HG02973 (cell line): ENCODE results near the gene RBM33.
A peak's percentile ranks its signal among the peaks of the same experiment; 100 is the strongest.

ENCODE experiments used
- ATAC-seq: cut with Tn5 transposase; IDR thresholded peaks from one replicate; pipeline ENCODE4 v1.9.1; 2021; ENCODE audit warnings: moderate library complexity; ENCODE audit not compliant: unreplicated experiment

The RBM33 gene

DNA sequence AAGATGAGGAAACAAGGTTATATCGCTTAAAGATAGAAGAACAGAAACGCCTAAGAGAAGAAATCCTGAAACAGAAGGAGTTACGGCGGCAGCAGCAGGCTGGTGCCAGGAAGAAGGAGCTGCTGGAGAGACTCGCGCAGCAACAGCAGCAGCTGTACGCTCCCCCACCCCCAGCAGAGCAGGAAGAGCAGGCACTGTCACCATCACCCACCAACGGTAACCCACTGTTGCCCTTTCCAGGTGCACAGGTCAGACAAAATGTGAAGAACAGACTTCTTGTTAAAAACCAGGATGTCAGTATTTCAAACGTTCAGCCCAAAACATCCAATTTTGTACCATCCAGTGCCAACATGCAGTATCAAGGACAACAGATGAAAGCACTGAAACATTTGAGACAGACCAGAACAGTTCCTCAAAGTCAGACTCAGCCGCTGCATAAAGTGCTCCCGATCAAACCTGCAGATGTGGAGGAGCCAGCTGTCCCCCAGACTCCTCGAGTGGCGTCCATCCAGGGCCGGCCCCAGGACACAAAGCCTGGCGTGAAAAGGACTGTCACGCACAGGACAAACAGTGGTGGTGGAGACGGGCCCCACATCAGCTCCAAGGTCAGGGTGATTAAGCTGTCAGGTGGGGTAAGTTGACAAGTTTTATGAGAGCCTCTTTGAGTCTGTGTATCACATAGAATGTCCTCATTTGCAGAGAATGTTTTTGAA, 100.7 kb downstream of the RBM33 start:
- ATAC-seq, result no peak

DNA sequence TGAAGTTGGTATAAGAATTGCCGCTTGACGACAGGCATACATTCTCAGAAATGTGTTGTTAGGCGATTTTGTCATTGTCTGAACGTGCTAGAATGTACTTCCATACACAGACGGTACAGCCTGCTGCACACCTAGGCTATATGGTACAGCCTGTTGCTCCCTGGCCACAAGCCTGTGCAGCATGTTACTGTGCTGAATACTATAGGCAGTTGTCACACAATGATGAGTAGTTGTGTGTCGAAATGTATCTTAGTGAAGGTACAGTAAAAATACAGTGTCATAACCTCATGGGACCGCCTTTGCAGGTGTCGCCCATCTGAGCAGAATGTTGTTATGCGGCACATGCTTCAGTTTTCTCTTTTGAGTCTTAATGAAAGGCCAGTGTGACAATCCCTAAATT, 101.3 kb downstream of the RBM33 start:
- ATAC-seq, result no peak

DNA sequence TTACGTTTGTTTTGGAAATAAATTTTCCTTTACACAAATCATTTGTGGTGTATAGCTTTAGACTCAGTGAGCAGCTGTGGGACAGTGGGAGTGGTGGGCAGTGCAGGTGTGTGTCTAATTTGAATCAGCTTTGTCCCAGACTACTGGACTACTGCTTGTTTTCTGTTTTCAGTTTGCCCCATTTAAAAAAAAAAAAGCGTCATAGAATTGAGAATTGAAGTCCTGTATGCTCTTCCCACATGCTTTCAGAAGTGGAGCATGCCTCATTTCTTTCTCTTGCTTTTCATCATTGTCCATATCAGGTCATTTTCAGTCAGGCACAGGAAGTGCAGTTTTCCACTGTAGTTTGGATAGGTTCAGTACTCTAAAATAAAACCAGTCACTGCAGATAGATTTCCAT, 101.7 kb downstream of the RBM33 start:
- peak; percentile 70 for ATAC-seq

DNA sequence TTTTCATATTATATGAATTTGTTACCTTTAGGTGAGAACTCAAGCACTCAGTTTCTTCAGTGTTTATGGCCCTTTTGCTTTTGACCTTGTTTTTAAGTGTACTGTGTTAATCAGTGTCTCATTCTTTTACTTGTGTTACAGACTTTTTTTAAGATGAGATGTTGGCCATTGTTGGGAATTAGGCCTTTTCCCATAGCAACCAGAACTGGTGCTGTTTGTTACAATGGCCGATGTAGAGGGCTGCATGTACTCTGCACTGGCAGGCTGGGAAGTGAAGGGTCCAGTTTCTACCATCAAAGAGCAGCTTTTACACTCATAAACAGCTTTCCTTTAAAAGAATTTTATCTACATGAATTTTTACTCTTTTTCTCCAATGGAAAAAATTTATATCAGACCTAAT, 102.7 kb downstream of the RBM33 start:
- no peak for ATAC-seq

DNA sequence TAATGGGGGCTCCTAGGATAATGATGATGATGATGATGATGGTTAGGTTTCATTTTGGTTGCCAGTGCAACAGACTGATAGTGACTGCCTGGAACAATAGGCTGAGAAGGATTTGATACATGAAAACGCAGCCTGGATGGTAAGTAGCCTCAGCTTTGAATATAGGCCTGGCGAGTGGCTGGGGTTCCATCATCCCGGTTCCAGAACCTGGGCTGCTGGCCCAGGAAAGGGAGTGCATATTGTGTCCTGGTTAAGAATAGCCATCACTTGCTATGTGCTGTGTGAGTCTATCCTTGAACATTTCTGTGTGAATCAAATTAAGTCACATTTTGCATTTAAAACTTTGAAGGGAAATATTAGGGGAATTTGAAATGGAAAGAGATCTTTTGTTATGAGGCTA, 105.1 kb downstream of the RBM33 start:
- ATAC-seq, result no peak

DNA sequence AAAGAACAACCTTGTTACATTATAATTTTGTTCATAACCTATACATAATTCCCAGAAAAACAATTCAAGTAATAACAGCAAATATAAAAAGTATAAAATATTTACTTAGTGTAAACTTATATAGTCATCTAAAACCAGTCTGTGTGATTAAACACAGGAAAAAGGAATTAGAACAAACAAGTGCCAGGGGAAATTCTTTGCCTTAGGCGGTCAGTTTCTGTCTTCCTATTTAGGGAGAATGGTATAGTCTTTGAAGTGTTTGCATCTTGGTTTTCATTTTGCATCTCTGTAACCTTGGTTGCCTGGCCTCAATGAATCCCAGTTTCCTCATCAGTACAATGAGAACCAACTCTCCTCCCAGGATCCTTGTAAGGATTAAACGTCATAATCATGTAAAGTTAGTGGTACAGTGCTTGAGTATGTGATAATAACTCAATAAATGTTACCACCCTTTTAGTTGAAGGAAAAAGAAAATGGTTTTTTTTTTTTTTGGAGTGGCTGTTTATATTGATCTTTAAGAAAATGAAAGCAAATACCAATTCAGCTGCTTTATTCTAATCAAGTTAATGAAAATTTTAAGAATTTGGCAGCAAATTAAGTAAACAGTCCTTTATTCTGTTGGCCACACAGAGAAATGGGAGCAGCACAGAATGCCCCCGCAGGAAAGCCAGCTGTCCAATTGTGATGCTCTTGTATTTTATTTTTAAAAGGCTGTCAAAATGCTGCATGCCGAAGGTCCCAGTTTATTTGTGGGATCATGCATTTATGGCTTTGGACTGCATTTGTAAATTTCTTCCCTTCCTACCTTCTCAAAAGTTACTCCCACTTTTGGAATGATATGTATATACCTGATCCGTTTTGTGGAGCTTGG, 106.0 kb downstream of the RBM33 start:
- ATAC-seq, result no peak

- no peak for ATAC-seq
Measured at GRCh38 chr7:155751409-155751808, 106.9 kb downstream of the RBM33 start.

GRCh38 chr7:155752756-155753445, 108.4 kb downstream of the RBM33 start:
- peak; percentile 53 for ATAC-seq

DNA sequence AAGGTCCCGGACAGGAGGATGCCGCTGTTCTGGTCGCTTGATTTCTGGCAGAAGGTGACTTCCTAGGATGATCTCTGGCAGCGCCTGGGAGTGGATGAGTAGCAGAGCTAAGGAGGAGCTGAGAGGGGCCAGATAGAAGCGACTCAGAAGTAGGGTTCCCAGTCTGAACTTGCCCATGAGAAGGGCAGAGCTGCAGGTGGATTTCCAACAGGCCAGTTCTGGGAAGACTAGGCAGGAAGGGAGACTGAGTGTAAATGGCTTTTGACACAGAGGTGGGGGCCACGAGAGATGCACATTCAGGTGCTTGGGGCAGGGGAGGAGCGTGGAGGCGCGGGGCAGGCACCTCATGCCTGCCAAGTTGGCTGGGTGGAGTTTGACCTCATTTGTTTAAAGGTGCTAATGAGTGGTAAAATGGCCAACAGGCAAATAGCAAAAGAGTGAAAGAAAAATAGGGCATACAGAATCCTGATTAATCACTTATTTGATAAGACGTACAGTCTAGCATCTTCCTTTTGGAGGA, 109.0 kb downstream of the RBM33 start:
- no peak for ATAC-seq

DNA sequence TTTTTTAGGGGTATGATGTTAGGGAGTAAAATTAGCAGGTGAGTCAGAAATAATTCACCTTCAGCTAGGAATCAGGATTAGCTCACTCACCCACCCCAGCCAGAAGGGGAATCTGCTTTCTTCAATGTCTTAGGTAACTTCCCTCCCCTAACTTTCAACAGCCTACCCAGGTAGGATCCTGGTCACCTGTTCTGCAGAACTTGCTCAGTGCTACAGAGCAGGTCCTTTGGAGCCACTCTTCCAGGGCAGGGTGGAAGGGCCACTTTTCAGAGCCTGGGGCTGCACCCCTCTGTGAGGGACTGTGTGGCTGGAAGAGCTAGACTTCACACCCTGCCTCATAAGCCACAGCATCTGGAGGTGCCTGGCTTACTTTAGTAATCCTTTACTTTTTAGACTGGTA, 109.7 kb downstream of the RBM33 start:
- no peak for ATAC-seq

DNA sequence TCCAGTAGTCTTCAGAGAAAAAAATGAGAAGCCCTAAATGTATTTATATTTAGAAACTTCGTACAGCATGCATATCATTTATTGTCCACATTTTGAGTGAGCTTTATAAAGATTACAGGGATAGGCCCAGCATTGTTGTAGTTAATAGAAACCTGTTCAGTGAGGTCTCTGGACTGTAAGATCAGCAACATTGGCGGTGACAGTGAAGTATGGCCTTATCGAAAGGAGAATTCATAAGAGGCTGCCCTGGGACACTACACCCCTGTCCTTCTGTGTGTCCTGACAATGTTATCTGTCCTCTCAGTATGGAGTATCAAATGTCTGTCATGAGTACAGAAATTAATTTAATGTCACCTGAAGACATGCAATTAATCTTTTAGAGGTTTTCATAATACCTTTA, 110.6 kb downstream of the RBM33 start:
- no peak for ATAC-seq

GRCh38 chr7:155756322-155756721, 111.9 kb downstream of the RBM33 start:
- ATAC-seq, result no peak

GRCh38 chr7:155758348-155758747, 113.9 kb downstream of the RBM33 start:
- ATAC-seq, result no peak

GRCh38 chr7:155759740-155760430, 115.4 kb downstream of the RBM33 start:
- no peak for ATAC-seq

DNA sequence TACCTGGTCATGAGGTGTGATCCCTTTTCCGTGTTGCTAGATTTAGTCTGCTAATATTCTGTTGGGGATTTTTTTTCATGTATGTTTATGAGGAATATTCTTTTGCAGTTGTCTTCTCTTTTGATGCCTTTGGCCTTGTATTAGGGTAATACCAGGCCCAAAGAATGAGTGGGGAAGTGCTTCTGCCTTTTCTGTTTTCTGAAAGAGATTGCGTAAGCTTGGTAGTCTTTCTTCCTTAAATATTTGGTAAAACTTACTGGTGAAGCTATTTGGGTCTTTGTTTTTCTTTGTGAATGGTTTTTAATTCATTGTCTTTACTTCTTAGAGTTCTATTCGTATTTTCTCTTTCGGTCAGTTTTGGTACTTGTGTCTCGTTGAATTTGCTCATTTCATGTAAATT, 116.7 kb downstream of the RBM33 start:
- no peak for ATAC-seq

GRCh38 chr7:155762036-155762435, 117.6 kb downstream of the RBM33 start:
- no peak for ATAC-seq

- no peak for ATAC-seq
Measured at GRCh38 chr7:155762655-155763054, 118.2 kb downstream of the RBM33 start.

DNA sequence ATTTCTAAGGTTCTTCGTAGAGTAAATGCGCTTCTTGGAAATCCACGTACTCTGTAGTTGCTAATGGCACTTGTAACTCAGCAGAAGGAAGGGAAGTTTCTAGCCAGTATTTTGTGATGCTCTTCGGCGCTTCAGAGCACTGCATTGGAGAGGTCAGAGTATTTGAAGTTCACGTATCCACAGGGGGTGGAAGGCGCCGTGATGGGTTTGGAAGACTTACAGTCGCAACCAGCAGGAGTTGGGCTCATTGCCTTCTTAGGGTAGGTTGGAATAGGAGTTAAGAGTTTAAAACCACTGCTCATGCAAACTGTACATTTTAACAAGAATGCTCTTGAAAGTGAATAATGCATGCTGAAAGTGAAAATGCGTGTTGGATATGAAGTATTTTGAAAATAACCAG, 118.7 kb downstream of the RBM33 start:
- no peak for ATAC-seq

GRCh38 chr7:155763691-155764437, 119.4 kb downstream of the RBM33 start:
- peak; percentile 63 for ATAC-seq

GRCh38 chr7:155764438-155764793, 120.0 kb downstream of the RBM33 start:
- ATAC-seq, result peak; percentile 18
